Hepatocyte (in vitro differentiated cells): Measurements from ENCODE around the gene ARL5A. TPM values are rescaled to one million over a fixed set of nuclear protein-coding genes. Genes with fewer than 3 reads are reported as not detected.

ENCODE experiments used
- DNase-seq: peaks from one replicate; pipeline ENCODE4 v3.0.0-alpha.2; 2016; ENCODE audit warnings: low spot score
- H2AFZ ChIP-seq: fragments of 200-600 bp; sonication (generic); 2 replicates; pipeline ENCODE4 v1.6.0; 2016; ENCODE audit warnings: antibody characterized with exemption, mild to moderate bottlenecking
- H3K27ac ChIP-seq: fragments of 200-600 bp; sonication (generic); 2 replicates; pipeline ENCODE4 v1.5.1; 2016; ENCODE audit warnings: mild to moderate bottlenecking
- H3K27me3 ChIP-seq: fragments of 200-600 bp; sonication (generic); 2 replicates; pipeline ENCODE4 v1.6.1; 2016
- H3K36me3 ChIP-seq: fragments of 200-600 bp; sonication (generic); replicated peaks from 2 replicates; pipeline ENCODE4 v1.5.1; 2016; ENCODE audit warnings: low read depth; ENCODE audit not compliant: insufficient read depth
- H3K4me1 ChIP-seq: fragments of 200-600 bp; sonication (generic); 2 replicates; pipeline ENCODE4 v1.5.1; 2016; ENCODE audit warnings: mild to moderate bottlenecking, moderate library complexity; ENCODE audit not compliant: insufficient read depth
- H3K4me2 ChIP-seq: fragments of 200-600 bp; sonication (generic); 2 replicates; pipeline ENCODE4 v1.6.0; 2016
- H3K4me3 ChIP-seq: fragments of 200-600 bp; sonication (generic); 2 replicates; pipeline ENCODE4 v1.5.1; 2016; ENCODE audit warnings: mild to moderate bottlenecking
- H3K79me2 ChIP-seq: fragments of 200-600 bp; sonication (generic); 2 replicates; pipeline ENCODE4 v1.6.0; 2017; ENCODE audit warnings: mild to moderate bottlenecking
- H3K9me2 ChIP-seq: fragments of 200-600 bp; sonication (generic); replicated peaks from 2 replicates; pipeline ENCODE4 v1.6.0; 2017; ENCODE audit warnings: mild to moderate bottlenecking; ENCODE audit not compliant: insufficient read depth
- H3K9me3 ChIP-seq: fragments of 200-600 bp; sonication (generic); 2 replicates; pipeline ENCODE4 v1.5.1; 2016; ENCODE audit warnings: low read depth, mild to moderate bottlenecking
- H4K20me1 ChIP-seq: fragments of 200-600 bp; sonication (generic); 2 replicates; pipeline ENCODE4 v1.6.0; 2016; ENCODE audit warnings: mild to moderate bottlenecking; ENCODE audit not compliant: insufficient read depth, poor library complexity, severe bottlenecking
- EZH2 ChIP-seq: fragments of 200-600 bp; sonication (generic); IDR thresholded peaks from 2 replicates; pipeline ENCODE4 v1.6.1; 2016; ENCODE audit warnings: antibody characterized with exemption, mild to moderate bottlenecking, borderline replicate concordance
- EZH2phosphoT487 ChIP-seq: fragments of 200-600 bp; sonication (generic); IDR thresholded peaks from one replicate; pipeline ENCODE4 v1.6.1; 2018; ENCODE audit warnings: antibody characterized with exemption, mild to moderate bottlenecking, low read depth, moderate library complexity; ENCODE audit not compliant: unreplicated experiment, severe bottlenecking
- WGBS: methylation state at CpG from one replicate; pipeline ENCODE4 v1.1.6; 2016; ENCODE audit warnings: low lambda C conversion rate; ENCODE audit errors: missing lambda C conversion rate; 5-methylcytosine and 5-hydroxymethylcytosine counted together
- polyA plus RNA-seq: library from polyadenylated mRNA; unstranded; fragments of >200 nt; fragmentation: Nextera tagmentation; extraction: Ambion mirVana; gene quantifications from 2 replicates; pipeline ENCODE4 v1.2.1, GENCODE V29; 2016
- total RNA-seq: library from RNA; depleted of rRNA; stranded (reverse); fragments of >200 nt; gene quantifications from 2 replicates; pipeline ENCODE4 v1.2.3, GENCODE V29; 2014
- TF ChIP-seq, protein P1 (sequence below): fragments of 200-600 bp; sonication (generic); IDR thresholded peaks from 2 replicates; pipeline ENCODE4 v1.5.1; 2016; ENCODE audit warnings: antibody characterized with exemption, mild to moderate bottlenecking; ENCODE audit not compliant: poor library complexity

The ARL5A gene
- total and polyA plus RNA-seq, 2 experiments from 2014 or later = 23.2 to 68.3 TPM

DNA sequence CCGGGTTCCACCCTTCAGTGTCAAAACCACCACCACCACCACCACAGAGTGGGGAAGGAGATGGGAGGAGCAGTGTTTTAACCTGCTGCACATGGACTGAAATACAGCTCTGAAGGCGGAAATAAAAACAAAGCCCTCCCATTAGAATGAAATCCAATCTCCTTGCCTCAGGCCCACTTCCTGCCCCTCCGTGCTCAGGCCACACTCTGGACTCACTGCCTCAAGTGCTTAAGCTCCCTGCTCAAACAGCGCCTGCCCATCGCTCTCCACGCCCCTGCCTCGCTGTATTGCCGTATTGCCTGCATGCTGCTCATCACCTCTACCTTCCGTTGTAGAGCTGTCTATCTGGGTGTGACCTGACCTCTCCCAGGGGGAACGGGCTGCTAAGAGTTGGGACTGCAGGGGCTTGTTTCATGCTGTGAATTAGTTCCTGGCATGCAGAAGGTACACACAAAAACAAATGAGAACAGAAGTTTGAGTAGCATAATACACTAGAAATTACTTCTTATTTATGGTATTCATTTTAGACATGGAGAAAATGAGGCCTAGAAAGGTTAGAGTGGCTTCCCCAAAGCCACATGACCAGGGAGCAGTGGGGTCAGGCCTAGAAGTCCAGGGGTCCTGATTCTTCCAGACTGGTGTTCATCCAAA, 62.3 kb downstream of the ARL5A start:
- Histone ChIP-seq H3K79me2 (no peaks in the 10 kb centered on the region), H3K36me3 (no peaks in the 10 kb centered on the region), H3K9me3 (no peaks in the 10 kb centered on the region), H3K4me2 (no peak overlapping the region), H3K27ac (no peak overlapping the region), H3K4me1 (no peaks in the 10 kb centered on the region), H4K20me1 (no peaks in the 10 kb centered on the region), H3K4me3 (no peak overlapping the region), H3K9me2 (no peaks in the 10 kb centered on the region), H3K27me3 (no peaks in the 10 kb centered on the region), H2AFZ (no peak overlapping the region)
- 80% methylated on average over 10 of the region's 10 CpGs for WGBS
- no peak for DNase-seq
- TF ChIP-seq, protein P1, sequence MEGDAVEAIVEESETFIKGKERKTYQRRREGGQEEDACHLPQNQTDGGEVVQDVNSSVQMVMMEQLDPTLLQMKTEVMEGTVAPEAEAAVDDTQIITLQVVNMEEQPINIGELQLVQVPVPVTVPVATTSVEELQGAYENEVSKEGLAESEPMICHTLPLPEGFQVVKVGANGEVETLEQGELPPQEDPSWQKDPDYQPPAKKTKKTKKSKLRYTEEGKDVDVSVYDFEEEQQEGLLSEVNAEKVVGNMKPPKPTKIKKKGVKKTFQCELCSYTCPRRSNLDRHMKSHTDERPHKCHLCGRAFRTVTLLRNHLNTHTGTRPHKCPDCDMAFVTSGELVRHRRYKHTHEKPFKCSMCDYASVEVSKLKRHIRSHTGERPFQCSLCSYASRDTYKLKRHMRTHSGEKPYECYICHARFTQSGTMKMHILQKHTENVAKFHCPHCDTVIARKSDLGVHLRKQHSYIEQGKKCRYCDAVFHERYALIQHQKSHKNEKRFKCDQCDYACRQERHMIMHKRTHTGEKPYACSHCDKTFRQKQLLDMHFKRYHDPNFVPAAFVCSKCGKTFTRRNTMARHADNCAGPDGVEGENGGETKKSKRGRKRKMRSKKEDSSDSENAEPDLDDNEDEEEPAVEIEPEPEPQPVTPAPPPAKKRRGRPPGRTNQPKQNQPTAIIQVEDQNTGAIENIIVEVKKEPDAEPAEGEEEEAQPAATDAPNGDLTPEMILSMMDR = no peak
- TF ChIP-seq EZH2phosphoT487 = no peak
- no peak for TF ChIP-seq EZH2

DNA sequence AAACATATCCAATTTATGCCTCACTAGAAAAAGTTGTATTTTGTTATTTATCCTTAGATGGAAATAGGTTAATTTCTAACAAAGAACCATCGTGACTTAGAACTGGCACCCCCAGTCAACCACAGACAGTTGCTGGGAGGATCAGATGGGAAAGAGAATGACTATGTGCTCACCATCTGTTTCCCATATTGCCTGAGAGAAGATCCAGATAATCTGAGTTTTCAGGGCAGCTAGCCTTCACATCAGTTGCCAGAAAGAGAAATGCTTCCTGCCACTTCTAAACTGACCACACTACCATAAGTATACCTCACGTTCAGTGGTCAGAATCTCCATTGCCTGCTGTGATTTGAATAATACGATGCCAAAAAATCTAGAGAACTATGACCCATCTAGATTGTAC, 65.5 kb downstream of the ARL5A start:
- Histone ChIP-seq H3K4me1 (no peaks in the 10 kb centered on the region), H3K4me3 (no peak overlapping the region), H3K36me3 (no peaks in the 10 kb centered on the region), H3K4me2 (no peak overlapping the region), H3K27ac (no peak overlapping the region), H3K27me3 (no peaks in the 10 kb centered on the region), H4K20me1 (no peaks in the 10 kb centered on the region), H3K9me3 (no peaks in the 10 kb centered on the region), H3K9me2 (no peaks in the 10 kb centered on the region), H3K79me2 (no peaks in the 10 kb centered on the region), H2AFZ (no peak overlapping the region)
- DNase-seq = no peak
- TF ChIP-seq EZH2 (no peak), EZH2phosphoT487 (no peak)
- TF ChIP-seq, protein P1 = no peak
- WGBS = 58% methylated on average over 3 of the region's 3 CpGs

DNA sequence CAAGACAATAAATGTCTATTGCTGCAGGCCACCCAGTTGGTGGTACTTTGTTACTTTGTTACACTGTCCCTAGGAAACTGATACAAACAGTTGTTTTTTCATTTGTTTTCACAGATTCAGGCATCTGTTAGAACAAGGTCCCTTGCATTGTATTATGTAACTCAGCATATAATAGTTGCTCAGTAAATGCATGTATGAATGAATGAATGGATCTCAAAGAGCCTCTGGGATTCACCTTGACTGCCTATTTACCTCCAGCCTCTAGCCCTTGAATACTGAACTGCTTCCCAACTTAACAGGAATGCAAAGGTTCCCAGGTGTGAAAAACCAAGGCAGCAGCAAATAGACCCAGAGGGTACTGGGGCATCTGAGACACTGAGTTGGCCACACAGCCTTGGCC, 66.5 kb downstream of the ARL5A start:
- no peak overlapping the region for H3K4me3 ChIP-seq
- no peak for DNase-seq
- H3K79me2 ChIP-seq = no peaks in the 10 kb centered on the region
- no peaks in the 10 kb centered on the region for H3K4me1 ChIP-seq
- H3K27ac ChIP-seq = no peak overlapping the region
- H2AFZ ChIP-seq = no peak overlapping the region
- no peak overlapping the region for H3K4me2 ChIP-seq
- H3K9me3 ChIP-seq = no peaks in the 10 kb centered on the region
- TF ChIP-seq, protein P1 = no peak
- no peak for TF ChIP-seq EZH2
- no peak for TF ChIP-seq EZH2phosphoT487
- no peaks in the 10 kb centered on the region for H3K9me2 ChIP-seq
- H3K27me3 ChIP-seq = no peaks in the 10 kb centered on the region
- H3K36me3 ChIP-seq = no peaks in the 10 kb centered on the region
- no peaks in the 10 kb centered on the region for H4K20me1 ChIP-seq
